HepG2 (cell line): ENCODE data around the gene NCOA6. TPM values are rescaled to one million over a fixed set of nuclear protein-coding genes. Genes with fewer than 3 reads are reported as not detected.

ENCODE experiments used
- AHR ChIP-seq: IDR thresholded peaks from 2 replicates; pipeline ENCODE4 v1.6.1; 2018; ENCODE audit warnings: missing genetic modification reagents, missing compliant biosample characterization
- KAT7 ChIP-seq: IDR thresholded peaks from 2 replicates; pipeline ENCODE4 v1.6.1; 2018; ENCODE audit warnings: borderline replicate concordance, missing compliant biosample characterization
- KLF9 ChIP-seq: IDR thresholded peaks from 2 replicates; pipeline ENCODE4 v1.6.1; 2016; ENCODE audit warnings: low read depth
- RELA ChIP-seq: sonication (generic); formaldehyde crosslinking; IDR thresholded peaks from 2 replicates; pipeline ENCODE4 v1.4.0; 2020; ENCODE audit warnings: missing genetic modification reagents
- SOX6 ChIP-seq, 2 experiments: fragments of 450-650 bp in 1 of 2; sonication (generic) in 1 of 2; formaldehyde crosslinking in 1 of 2; IDR thresholded peaks; 2 replicates each; pipeline versions ENCODE4 v1.4.0 to v1.6.1; 2017 to 2020; ENCODE audit warnings: antibody characterized with exemption in 1 of 2, mild to moderate bottlenecking in 1 of 2, missing genetic modification reagents in 1 of 2
- SSRP1 ChIP-seq: IDR thresholded peaks from 2 replicates; pipeline ENCODE4 v1.6.1; 2016; ENCODE audit warnings: control low read depth
- SYNCRIP ChIP-seq: fragments of 200-400 bp; formaldehyde crosslinking; IDR thresholded peaks from 2 replicates; pipeline ENCODE4 v1.6.1; 2018; ENCODE audit warnings: mild to moderate bottlenecking, low read depth, low read length; ENCODE audit not compliant: insufficient read depth
- THAP11 ChIP-seq: IDR thresholded peaks from 2 replicates; pipeline ENCODE4 v1.6.1; 2016; ENCODE audit warnings: missing biosample characterization, missing genetic modification reagents
- ZFP1 ChIP-seq: IDR thresholded peaks from 2 replicates; pipeline ENCODE4 v1.6.1; 2016
- ZMYM2 ChIP-seq: sonication (generic); formaldehyde crosslinking; IDR thresholded peaks from 2 replicates; pipeline ENCODE4 v1.8.0; 2022; ENCODE audit warnings: mild to moderate bottlenecking, missing genetic modification reagents
- ZNF292 ChIP-seq: sonication (generic); formaldehyde crosslinking; IDR thresholded peaks from 2 replicates; pipeline ENCODE4 v1.8.1; 2022; ENCODE audit warnings: mild to moderate bottlenecking, low read depth, missing genetic modification reagents, borderline replicate concordance
- ZNF777 ChIP-seq: sonication (generic); formaldehyde crosslinking; IDR thresholded peaks from 2 replicates; pipeline ENCODE4 v1.4.0; 2020; ENCODE audit warnings: missing genetic modification reagents
- ZNF839 ChIP-seq: sonication (generic); formaldehyde crosslinking; IDR thresholded peaks from 2 replicates; pipeline ENCODE4 v1.4.0; 2020; ENCODE audit warnings: missing genetic modification reagents, mild to moderate bottlenecking, borderline replicate concordance
- ZSCAN25 ChIP-seq: sonication (generic); formaldehyde crosslinking; IDR thresholded peaks from 2 replicates; pipeline ENCODE4 v1.8.0; 2022; ENCODE audit warnings: mild to moderate bottlenecking, missing genetic modification reagents
- polyA plus RNA-seq, 8 experiments: library from polyadenylated mRNA; depleted of rRNA in 3 of 8; stranded (reverse) in 7 of 8; unstranded in 1 of 8; fragments of >200 nt; fragmentation: Illumina TruSeq in 4 of 8; extraction: Trizol in 4 of 8; gene quantifications; 2 replicates each; pipeline versions ENCODE4 v1.2.1 to v1.2.3, GENCODE V29; 2011 to 2016; ENCODE audit warnings: low read depth in 4 of 8, missing spikeins in 1 of 8, mixed read lengths in 1 of 8; ENCODE audit not compliant: insufficient read depth in 1 of 8
- total RNA-seq, 5 experiments: library from RNA; depleted of rRNA; stranded (reverse); fragments of >200 nt; fragmentation: Illumina TruSeq; extraction: Trizol; gene quantifications; 2 replicates each; pipeline ENCODE4 v1.2.3, GENCODE V29; 2016; ENCODE audit warnings: low read depth in 1 of 5
- TF ChIP-seq, protein P1 (sequence below): sonication (generic); formaldehyde crosslinking; IDR thresholded peaks from 2 replicates; pipeline ENCODE4 v1.4.0; 2020; ENCODE audit warnings: low read depth, mild to moderate bottlenecking, missing genetic modification reagents
- TF ChIP-seq, protein P2 (sequence below): sonication (generic); formaldehyde crosslinking; IDR thresholded peaks from 2 replicates; pipeline ENCODE4 v1.8.0; 2023; ENCODE audit warnings: mild to moderate bottlenecking, missing genetic modification reagents
- TF ChIP-seq, protein P3 (sequence below): sonication (generic); formaldehyde crosslinking; conservative IDR thresholded peaks from 2 replicates; pipeline ENCODE4 v1.8.1; 2023; ENCODE audit warnings: missing genetic modification reagents
- TF ChIP-seq, protein P4 (sequence below): sonication (generic); formaldehyde crosslinking; IDR thresholded peaks from 2 replicates; pipeline ENCODE4 v1.4.0; 2020; ENCODE audit warnings: missing genetic modification reagents
- TF ChIP-seq, protein P5 (sequence below): sonication (generic); formaldehyde crosslinking; IDR thresholded peaks from 2 replicates; pipeline ENCODE4 v1.8.1; 2023; ENCODE audit warnings: mild to moderate bottlenecking, missing genetic modification reagents
- TF ChIP-seq, protein P6 (sequence below): sonication (generic); formaldehyde crosslinking; IDR thresholded peaks from 2 replicates; pipeline ENCODE4 v1.5.1; 2020; ENCODE audit warnings: missing genetic modification reagents, mild to moderate bottlenecking, borderline replicate concordance

The NCOA6 gene
- total and polyA plus RNA-seq, 2 of the 13 experiments (the other 11 are each of a cell fraction or from before 2014, with no cell fraction given), result 11.2 to 29.3 TPM

DNA sequence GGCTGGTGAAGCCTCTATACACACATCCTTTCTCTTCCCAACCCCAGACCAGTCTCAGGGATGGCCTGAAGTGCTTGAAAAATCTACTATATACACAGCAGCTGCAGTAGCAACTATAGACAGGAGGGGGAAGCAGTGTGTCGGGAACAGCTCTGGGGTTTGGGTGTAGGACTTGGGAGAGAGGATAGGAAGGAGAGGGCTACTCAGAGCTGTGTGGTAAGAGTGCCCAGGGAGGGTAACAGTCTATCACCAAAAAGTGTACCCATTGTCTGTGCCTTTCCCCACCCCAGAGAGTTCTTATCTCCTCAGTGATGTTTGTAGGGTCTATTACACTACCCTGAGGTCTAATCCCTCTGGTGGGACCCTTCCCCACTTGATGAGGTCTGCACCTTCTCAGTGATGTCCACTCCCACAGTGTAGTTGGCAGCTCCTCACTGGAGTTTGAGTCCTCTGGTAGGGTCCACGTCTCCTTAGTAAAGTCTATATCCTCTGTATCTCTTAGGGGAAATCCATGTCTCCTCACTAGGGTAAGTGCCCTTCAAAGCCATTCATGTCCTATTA lies 48.7 kb upstream of the NCOA6 start (continued):
- TF ChIP-seq, protein P1, sequence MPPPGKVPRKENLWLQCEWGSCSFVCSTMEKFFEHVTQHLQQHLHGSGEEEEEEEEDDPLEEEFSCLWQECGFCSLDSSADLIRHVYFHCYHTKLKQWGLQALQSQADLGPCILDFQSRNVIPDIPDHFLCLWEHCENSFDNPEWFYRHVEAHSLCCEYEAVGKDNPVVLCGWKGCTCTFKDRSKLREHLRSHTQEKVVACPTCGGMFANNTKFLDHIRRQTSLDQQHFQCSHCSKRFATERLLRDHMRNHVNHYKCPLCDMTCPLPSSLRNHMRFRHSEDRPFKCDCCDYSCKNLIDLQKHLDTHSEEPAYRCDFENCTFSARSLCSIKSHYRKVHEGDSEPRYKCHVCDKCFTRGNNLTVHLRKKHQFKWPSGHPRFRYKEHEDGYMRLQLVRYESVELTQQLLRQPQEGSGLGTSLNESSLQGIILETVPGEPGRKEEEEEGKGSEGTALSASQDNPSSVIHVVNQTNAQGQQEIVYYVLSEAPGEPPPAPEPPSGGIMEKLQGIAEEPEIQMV (CRISPR knock-in tag), result 0 out of 2 replicates have a peak, but pooled peaks have one; percentile 11
- TF ChIP-seq, protein P2, sequence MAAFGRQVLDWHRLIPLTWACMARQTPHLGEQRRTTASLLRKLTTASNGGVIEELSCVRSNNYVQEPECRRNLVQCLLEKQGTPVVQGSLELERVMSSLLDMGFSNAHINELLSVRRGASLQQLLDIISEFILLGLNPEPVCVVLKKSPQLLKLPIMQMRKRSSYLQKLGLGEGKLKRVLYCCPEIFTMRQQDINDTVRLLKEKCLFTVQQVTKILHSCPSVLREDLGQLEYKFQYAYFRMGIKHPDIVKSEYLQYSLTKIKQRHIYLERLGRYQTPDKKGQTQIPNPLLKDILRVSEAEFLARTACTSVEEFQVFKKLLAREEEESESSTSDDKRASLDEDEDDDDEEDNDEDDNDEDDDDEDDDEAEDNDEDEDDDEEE (CRISPR knock-in tag), result no peak; the same call in 1 of the 2 replicates
- TF ChIP-seq ZSCAN25 (peak; percentile 31; the same call in 1 of the 2 replicates), ZNF839 (no peak), SOX6 (IDR thresholded peaks at IDR 0.05) (no peak), SOX6 (CRISPR knock-in tag; IDR thresholded peaks at IDR 0.05) (peak; percentile 51), ZFP1 (CRISPR knock-in tag) (0 out of 2 replicates have a peak, but pooled peaks have one; percentile 30), SSRP1 (CRISPR knock-in tag) (0 out of 2 replicates have a peak, but pooled peaks have one; percentile 32), KAT7 (CRISPR knock-in tag) (peak; percentile 40; the same call in 1 of the 2 replicates), ZMYM2 (no peak), ZNF292 (CRISPR knock-in tag) (no peak), THAP11 (CRISPR knock-in tag) (peak; percentile 76), KLF9 (CRISPR knock-in tag) (0 out of 2 replicates have a peak, but pooled peaks have one; percentile 24), RELA (0 out of 2 replicates have a peak, but pooled peaks have one; percentile 47), SYNCRIP (no peak), ZNF777 (CRISPR knock-in tag) (no peak), AHR (CRISPR knock-in tag) (peak; percentile 28; the same call in 1 of the 2 replicates)
- TF ChIP-seq, protein P3, sequence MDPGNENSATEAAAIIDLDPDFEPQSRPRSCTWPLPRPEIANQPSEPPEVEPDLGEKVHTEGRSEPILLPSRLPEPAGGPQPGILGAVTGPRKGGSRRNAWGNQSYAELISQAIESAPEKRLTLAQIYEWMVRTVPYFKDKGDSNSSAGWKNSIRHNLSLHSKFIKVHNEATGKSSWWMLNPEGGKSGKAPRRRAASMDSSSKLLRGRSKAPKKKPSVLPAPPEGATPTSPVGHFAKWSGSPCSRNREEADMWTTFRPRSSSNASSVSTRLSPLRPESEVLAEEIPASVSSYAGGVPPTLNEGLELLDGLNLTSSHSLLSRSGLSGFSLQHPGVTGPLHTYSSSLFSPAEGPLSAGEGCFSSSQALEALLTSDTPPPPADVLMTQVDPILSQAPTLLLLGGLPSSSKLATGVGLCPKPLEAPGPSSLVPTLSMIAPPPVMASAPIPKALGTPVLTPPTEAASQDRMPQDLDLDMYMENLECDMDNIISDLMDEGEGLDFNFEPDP (CRISPR knock-in tag), result 0 out of 2 replicates have a peak, but pooled peaks have one; percentile 92
- TF ChIP-seq, protein P4, sequence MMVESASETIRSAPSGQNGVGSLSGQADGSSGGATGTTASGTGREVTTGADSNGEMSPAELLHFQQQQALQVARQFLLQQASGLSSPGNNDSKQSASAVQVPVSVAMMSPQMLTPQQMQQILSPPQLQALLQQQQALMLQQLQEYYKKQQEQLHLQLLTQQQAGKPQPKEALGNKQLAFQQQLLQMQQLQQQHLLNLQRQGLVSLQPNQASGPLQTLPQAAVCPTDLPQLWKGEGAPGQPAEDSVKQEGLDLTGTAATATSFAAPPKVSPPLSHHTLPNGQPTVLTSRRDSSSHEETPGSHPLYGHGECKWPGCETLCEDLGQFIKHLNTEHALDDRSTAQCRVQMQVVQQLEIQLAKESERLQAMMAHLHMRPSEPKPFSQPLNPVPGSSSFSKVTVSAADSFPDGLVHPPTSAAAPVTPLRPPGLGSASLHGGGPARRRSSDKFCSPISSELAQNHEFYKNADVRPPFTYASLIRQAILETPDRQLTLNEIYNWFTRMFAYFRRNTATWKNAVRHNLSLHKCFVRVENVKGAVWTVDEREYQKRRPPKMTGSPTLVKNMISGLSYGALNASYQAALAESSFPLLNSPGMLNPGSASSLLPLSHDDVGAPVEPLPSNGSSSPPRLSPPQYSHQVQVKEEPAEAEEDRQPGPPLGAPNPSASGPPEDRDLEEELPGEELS (CRISPR knock-in tag), result no peak
- TF ChIP-seq, protein P5, sequence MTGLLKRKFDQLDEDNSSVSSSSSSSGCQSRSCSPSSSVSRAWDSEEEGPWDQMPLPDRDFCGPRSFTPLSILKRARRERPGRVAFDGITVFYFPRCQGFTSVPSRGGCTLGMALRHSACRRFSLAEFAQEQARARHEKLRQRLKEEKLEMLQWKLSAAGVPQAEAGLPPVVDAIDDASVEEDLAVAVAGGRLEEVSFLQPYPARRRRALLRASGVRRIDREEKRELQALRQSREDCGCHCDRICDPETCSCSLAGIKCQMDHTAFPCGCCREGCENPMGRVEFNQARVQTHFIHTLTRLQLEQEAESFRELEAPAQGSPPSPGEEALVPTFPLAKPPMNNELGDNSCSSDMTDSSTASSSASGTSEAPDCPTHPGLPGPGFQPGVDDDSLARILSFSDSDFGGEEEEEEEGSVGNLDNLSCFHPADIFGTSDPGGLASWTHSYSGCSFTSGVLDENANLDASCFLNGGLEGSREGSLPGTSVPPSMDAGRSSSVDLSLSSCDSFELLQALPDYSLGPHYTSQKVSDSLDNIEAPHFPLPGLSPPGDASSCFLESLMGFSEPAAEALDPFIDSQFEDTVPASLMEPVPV (CRISPR knock-in tag), result no peak
- TF ChIP-seq, protein P6, sequence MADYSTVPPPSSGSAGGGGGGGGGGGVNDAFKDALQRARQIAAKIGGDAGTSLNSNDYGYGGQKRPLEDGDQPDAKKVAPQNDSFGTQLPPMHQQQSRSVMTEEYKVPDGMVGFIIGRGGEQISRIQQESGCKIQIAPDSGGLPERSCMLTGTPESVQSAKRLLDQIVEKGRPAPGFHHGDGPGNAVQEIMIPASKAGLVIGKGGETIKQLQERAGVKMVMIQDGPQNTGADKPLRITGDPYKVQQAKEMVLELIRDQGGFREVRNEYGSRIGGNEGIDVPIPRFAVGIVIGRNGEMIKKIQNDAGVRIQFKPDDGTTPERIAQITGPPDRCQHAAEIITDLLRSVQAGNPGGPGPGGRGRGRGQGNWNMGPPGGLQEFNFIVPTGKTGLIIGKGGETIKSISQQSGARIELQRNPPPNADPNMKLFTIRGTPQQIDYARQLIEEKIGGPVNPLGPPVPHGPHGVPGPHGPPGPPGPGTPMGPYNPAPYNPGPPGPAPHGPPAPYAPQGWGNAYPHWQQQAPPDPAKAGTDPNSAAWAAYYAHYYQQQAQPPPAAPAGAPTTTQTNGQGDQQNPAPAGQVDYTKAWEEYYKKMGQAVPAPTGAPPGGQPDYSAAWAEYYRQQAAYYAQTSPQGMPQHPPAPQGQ (CRISPR knock-in tag), result peak; percentile 85; the same call in 1 of the 2 replicates
